WTC11 (cell line): ENCODE measurements around the gene CMBL.

Source experiments
- ATF1 ChIP-seq: sonication (generic); formaldehyde crosslinking; IDR thresholded peaks from 2 replicates; pipeline ENCODE4 v1.8.1; 2023; ENCODE audit warnings: mild to moderate bottlenecking, moderate library complexity, missing genetic modification reagents
- CREB1 ChIP-seq: sonication (generic); formaldehyde crosslinking; IDR thresholded peaks from 2 replicates; pipeline ENCODE4 v1.8.0; 2023; ENCODE audit warnings: mild to moderate bottlenecking, missing genetic modification reagents
- CTCF ChIP-seq: fragments of 200-600 bp; IDR thresholded peaks from 2 replicates; pipeline ENCODE4 v1.8.0; 2022; ENCODE audit warnings: antibody characterized with exemption
- E2F4 ChIP-seq: sonication (generic); formaldehyde crosslinking; IDR thresholded peaks from 2 replicates; pipeline ENCODE4 v1.8.1; 2022; ENCODE audit warnings: low read depth, mild to moderate bottlenecking, moderate library complexity, missing genetic modification reagents, borderline replicate concordance
- ESRRA ChIP-seq: sonication (generic); formaldehyde crosslinking; IDR thresholded peaks from 2 replicates; pipeline ENCODE4 v1.8.1; 2022; ENCODE audit warnings: mild to moderate bottlenecking, missing genetic modification reagents, borderline replicate concordance
- HMGXB4 ChIP-seq: sonication (generic); formaldehyde crosslinking; IDR thresholded peaks from 2 replicates; pipeline ENCODE4 v1.8.1; 2023; ENCODE audit warnings: mild to moderate bottlenecking, moderate library complexity, missing genetic modification reagents
- KAT7 ChIP-seq: sonication (generic); formaldehyde crosslinking; IDR thresholded peaks from 2 replicates; pipeline ENCODE4 v1.8.1; 2023; ENCODE audit warnings: missing genetic modification reagents, mild to moderate bottlenecking, borderline replicate concordance
- MYBL2 ChIP-seq: sonication (generic); formaldehyde crosslinking; IDR thresholded peaks from 2 replicates; pipeline ENCODE4 v1.8.1; 2023; ENCODE audit warnings: mild to moderate bottlenecking, moderate library complexity, missing genetic modification reagents
- NR2C2 ChIP-seq: sonication (generic); formaldehyde crosslinking; IDR thresholded peaks from 2 replicates; pipeline ENCODE4 v1.8.0; 2022; ENCODE audit warnings: mild to moderate bottlenecking, missing genetic modification reagents
- TEAD1 ChIP-seq: sonication (generic); formaldehyde crosslinking; IDR thresholded peaks from 2 replicates; pipeline ENCODE4 v1.8.0; 2022; ENCODE audit warnings: mild to moderate bottlenecking, missing genetic modification reagents
- TEAD4 ChIP-seq: sonication (generic); formaldehyde crosslinking; IDR thresholded peaks from 2 replicates; pipeline ENCODE4 v1.8.0; 2022; ENCODE audit warnings: mild to moderate bottlenecking, missing genetic modification reagents
- USF1 ChIP-seq: sonication (generic); formaldehyde crosslinking; IDR thresholded peaks from 2 replicates; pipeline ENCODE4 v1.8.0; 2022; ENCODE audit warnings: mild to moderate bottlenecking, missing genetic modification reagents
- ZBTB21 ChIP-seq: sonication (generic); formaldehyde crosslinking; IDR thresholded peaks from 2 replicates; pipeline ENCODE4 v1.8.1; 2023; ENCODE audit warnings: mild to moderate bottlenecking, missing genetic modification reagents, borderline replicate concordance
- ZBTB43 ChIP-seq: sonication (generic); formaldehyde crosslinking; IDR thresholded peaks from 2 replicates; pipeline ENCODE4 v1.8.1; 2023; ENCODE audit warnings: mild to moderate bottlenecking, missing genetic modification reagents

- TF ChIP-seq E2F4 (no peak), TEAD1 (no peak), CTCF (no peak), CREB1 (no peak), NR2C2 (CRISPR knock-in tag) (no peak), ATF1 (CRISPR knock-in tag) (no peak), HMGXB4 (CRISPR knock-in tag) (no peak), ZBTB21 (CRISPR knock-in tag) (no peak), USF1 (CRISPR knock-in tag) (no peak), KAT7 (CRISPR knock-in tag) (no peak), ESRRA (CRISPR knock-in tag) (no peak), TEAD4 (CRISPR knock-in tag) (no peak), ZBTB43 (CRISPR knock-in tag) (no peak), MYBL2 (CRISPR knock-in tag) (no peak)
Observed at GRCh38 chr5:10303201-10303600, 4.5 kb downstream of the CMBL start.
